HFF-Myc (cell line): ENCODE data around the gene ARFGAP1.

Experiments
- DNase-seq: peaks from one replicate; pipeline ENCODE4 v3.0.0-alpha.2; 2011; ENCODE audit warnings: low read depth; ENCODE audit errors: extremely low read depth
- H3K4me3 ChIP-seq: replicated peaks from 2 replicates; pipeline ENCODE4 v1.5.1; 2011; ENCODE audit warnings: low read depth, mild to moderate bottlenecking, control low read depth, low read length
- TF ChIP-seq, protein P1 (sequence below): IDR thresholded peaks from 2 replicates; pipeline ENCODE4 v1.5.1; 2012; ENCODE audit warnings: mild to moderate bottlenecking, low read depth, low read length, control low read depth; ENCODE audit errors: missing control alignments

The ARFGAP1 gene

DNA sequence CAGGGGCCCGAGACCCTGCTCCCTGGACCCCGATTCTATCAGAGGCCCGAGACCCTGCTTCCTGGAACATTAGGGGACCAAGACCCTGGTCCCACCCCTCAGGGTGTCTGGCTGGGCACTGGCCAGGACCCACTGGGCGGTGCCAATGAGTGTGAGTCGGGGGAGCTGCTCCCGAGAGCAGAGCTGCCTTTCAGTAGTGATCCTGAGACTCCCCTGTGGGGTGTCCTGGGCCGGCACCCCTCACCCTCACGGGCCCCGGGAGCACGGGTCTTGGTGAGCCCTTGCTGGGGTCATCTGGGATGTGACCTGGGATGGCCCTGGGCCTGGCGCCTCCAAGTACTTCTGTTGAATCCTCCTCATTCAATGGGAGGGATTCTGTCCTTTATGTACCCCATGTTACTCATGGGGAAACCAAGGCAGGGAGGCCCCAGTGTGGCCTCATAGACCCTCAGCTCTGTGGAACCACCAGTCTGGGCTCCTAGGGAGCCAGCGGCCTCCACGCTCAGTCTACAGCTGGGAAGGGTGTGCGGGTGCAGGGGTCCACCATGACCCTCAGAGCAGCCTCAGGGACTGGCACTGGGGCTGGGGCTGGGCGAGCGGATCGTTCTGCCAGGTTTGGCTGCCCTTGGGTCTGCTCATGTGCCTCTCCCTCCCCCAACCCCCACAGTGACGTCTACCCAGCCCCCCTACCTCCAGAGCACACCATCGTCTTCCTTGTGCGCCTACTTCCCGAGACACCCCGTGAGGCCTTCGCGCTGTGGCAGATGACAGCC lies 46.0 kb downstream of the ARFGAP1 start:
- H3K4me3 ChIP-seq, result no peak overlapping the region
- no peak for DNase-seq
- TF ChIP-seq, protein P1, sequence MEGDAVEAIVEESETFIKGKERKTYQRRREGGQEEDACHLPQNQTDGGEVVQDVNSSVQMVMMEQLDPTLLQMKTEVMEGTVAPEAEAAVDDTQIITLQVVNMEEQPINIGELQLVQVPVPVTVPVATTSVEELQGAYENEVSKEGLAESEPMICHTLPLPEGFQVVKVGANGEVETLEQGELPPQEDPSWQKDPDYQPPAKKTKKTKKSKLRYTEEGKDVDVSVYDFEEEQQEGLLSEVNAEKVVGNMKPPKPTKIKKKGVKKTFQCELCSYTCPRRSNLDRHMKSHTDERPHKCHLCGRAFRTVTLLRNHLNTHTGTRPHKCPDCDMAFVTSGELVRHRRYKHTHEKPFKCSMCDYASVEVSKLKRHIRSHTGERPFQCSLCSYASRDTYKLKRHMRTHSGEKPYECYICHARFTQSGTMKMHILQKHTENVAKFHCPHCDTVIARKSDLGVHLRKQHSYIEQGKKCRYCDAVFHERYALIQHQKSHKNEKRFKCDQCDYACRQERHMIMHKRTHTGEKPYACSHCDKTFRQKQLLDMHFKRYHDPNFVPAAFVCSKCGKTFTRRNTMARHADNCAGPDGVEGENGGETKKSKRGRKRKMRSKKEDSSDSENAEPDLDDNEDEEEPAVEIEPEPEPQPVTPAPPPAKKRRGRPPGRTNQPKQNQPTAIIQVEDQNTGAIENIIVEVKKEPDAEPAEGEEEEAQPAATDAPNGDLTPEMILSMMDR, result no peak

DNA sequence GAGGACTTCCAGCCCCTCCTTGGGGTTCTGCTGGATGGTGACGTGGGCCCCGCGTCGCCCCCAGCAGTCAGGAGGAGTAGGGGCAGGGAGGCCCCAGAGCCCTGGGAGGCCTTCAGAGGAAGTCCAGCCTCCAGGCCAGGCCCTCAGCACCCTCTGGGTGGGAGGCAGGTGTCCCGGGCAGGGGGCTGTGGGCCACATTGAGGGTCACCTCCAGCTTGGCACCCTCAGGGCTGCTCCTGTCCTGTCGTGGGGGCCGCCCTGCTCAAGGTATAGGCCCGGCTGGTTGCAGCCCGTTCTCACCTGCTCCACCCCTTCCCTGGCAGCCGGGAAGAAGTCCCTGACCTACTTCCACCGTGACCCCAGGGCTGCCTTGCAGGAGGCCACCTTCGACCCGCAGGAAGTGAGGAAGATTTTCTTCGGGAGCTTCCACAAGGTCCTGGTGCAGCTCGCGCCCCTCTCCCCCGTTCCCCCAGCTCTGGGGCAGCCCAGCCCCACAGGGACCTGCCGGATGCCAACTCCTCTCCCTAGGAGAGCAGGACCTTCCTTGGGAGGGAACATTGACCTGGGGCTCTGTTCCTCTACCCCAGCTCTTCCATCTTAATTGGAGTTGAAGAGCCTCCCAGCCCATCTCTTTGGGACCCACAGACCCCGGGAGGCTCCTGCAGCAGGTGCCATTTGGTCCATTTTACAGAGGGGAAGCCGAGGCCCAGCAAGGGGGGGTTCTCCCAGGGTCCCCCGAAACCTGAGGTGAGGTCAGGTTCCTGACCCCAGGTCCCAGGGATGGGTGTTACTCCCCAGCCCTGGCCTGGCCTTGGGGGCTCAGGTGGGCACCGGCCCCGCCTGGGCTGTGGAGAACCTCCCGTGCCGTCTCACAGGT lies 46.8 kb downstream of the ARFGAP1 start:
- TF ChIP-seq, protein P1, result no peak
- no peak overlapping the region for H3K4me3 ChIP-seq
- no peak for DNase-seq

DNA sequence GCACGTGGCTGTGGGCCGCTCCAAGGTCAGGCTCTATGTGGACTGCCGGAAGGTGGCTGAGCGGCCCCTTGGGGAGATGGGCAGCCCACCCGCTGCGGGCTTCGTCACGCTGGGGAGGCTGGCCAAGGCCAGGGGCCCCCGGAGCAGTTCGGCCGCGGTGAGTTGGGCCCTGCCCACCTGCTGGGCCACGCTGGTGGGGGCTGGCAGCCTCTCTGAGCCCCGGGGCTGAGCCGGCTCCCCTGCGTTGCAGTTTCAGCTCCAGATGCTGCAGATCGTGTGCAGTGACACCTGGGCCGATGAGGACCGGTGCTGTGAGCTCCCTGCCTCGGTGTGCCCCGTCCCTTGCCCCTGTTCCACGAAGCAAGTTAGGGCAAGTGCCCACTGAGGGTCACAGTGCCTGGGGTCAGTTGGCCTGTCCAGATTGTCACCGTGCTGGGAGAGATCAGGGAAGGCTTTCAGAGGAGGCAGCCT lies 47.5 kb downstream of the ARFGAP1 start:
- TF ChIP-seq, protein P1, result no peak
- no peak overlapping the region for H3K4me3 ChIP-seq
- DNase-seq, result no peak

DNA sequence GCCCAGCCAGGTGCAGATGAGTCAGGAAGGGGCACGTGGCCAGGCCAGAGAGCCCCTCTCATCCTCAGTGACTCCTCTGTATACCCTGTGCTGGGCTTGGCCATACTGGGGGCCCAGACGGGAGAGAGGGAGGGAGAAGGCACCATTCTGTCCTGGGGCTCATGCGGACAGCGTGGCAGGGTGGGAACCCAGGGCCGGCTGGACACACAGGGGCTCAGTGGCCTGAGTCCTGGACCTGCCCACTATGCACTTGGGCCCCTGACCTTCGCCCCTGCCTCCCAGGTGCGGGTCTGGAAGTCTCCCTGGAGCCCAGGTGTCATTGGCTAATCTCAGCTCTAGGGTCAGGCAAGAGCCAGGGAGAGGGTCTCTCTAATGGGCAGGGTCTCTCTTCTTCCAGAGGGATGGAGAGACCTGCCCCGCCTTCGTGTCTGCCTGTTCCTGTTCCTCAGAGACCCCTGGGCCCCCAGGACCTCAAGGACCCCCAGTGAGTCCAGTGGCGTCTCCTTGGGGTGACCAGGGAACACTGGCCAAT lies 48.1 kb downstream of the ARFGAP1 start:
- no peak for DNase-seq
- no peak overlapping the region for H3K4me3 ChIP-seq
- TF ChIP-seq, protein P1, result no peak

DNA sequence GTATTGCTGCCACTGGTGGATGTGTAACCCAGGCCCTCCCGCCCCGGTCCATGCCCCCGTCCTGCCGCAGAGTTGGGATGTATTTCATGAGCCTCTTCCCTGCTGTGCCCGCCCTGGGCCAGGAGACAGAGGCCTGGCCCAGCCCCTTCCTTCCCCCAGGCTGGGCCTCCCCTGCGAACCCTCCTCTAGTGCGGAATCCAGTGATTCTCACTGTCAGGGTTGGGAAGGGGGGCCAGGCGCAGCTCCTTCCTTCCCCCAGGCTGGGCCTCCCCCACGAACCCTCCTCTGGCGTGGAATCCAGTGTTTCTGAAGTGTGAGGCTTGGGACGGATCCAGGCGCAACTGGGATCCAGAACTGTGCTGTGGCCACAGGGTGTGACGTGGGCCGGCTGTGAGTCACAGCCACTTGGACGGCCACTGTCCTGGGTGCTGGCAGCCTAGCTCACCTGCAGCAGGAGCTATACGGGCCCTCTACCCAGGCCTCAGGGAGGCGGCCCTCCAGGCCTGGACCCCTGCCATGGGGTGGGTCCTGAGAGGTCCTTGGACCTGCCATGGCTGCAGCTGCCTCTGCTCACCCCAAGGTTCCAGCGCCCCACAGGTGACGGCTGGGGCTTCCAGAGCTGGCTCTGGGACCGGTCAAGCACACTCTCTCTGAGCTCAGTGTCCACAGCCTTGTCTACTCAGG lies 48.7 kb downstream of the ARFGAP1 start:
- TF ChIP-seq, protein P1, result no peak
- DNase-seq, result no peak
- no peak overlapping the region for H3K4me3 ChIP-seq

DNA sequence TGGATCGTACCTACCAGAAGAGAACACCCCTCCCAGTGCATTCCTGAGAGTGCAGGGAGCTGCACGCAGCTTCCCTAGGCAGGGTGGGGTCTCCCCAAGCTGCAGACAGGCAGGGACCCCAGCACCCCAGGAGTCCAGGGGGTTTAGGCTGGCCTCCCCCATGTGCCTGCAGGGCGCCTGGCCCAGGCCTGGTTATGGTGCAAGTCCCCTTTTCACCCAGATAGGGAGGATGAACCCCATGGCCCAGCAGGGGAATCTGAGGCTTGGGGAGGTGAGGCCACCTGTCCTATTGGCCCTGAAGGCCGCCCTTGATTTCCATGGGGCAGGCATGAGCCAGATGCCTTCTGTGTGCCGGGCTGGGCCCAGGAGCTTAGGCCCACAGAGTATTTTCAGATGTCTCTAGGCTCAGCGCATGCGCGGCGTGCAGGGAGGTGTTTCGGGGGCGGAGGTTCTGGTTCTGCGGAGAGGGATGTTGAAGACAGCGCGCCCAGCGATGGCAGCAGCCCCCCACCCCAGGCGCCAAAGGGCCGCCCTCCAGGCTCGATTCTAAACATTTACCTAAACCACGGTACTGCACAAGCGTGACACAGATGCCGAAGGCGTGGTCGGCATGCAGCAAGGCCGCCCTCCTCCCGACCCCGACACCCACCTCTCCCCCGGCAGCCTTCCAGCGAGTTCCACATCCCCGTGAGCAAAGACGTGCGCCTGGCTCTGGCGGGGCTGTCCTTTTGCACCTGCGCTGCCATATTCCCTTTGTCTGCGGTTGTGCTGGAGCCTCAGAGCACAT lies 49.7 kb downstream of the ARFGAP1 start:
- DNase-seq, result no peak
- TF ChIP-seq, protein P1, result no peak
- H3K4me3 ChIP-seq, result no peak overlapping the region
